Kidney (tissue), 14 donors: ENCODE results near the gene TMPRSS3. TPM values are rescaled to one million over a fixed set of nuclear protein-coding genes. Genes with fewer than 3 reads are reported as not detected.

ENCODE experiments used
- DNase-seq, 5 donors: peaks; one replicate each; pipeline ENCODE4 v3.0.0-alpha.2; 2013 to 2020
- FAIRE-seq: peaks from 2 replicates; lab custom pipeline; 2012; peaks lifted over from hg19 to GRCh38; lab: Jason Lieb, UNC
- H3K27ac ChIP-seq, 2 donors: one replicate each; pipeline ENCODE4 v1.7.0; 2013; ENCODE audit warnings: low read depth in 2 of 2, low read length in 2 of 2, inconsistent platforms in 1 of 2
- H3K27me3 ChIP-seq: one replicate; pipeline ENCODE4 v1.7.1; 2013; ENCODE audit warnings: low read length, inconsistent platforms; ENCODE audit not compliant: control insufficient read depth, insufficient read depth
- H3K36me3 ChIP-seq, 3 donors: one replicate each; pipeline versions ENCODE4 v1.7.0 to v1.7.1; 2013; ENCODE audit warnings: low read length in 3 of 3, control low read depth in 1 of 3, inconsistent platforms in 1 of 3; ENCODE audit not compliant: insufficient read depth in 3 of 3, control insufficient read depth in 2 of 3
- H3K4me1 ChIP-seq, 3 donors: one replicate each; pipeline versions ENCODE4 v1.7.0 to v1.7.1; 2013; ENCODE audit warnings: low read length in 3 of 3, inconsistent platforms in 1 of 3, low read depth in 1 of 3; ENCODE audit not compliant: control insufficient read depth in 2 of 3, insufficient read depth in 2 of 3
- H3K4me3 ChIP-seq, 3 donors: one replicate each; pipeline versions ENCODE4 v1.7.0 to v1.8.1; 2013; ENCODE audit warnings: low read length in 3 of 3, control low read depth in 1 of 3, inconsistent platforms in 1 of 3
- H3K9ac ChIP-seq, 3 donors: one replicate each; pipeline versions ENCODE4 v1.7.0 to v1.7.1; 2013; ENCODE audit warnings: low read length in 3 of 3, control low read depth in 1 of 3, inconsistent platforms in 1 of 3
- H3K9me3 ChIP-seq, 3 donors: one replicate each; pipeline versions ENCODE4 v1.7.0 to v1.7.1; 2013; ENCODE audit warnings: low read length in 3 of 3, control low read depth in 1 of 3, inconsistent platforms in 1 of 3; ENCODE audit not compliant: control insufficient read depth in 2 of 3, insufficient read depth in 1 of 3
- CTCF ChIP-seq: IDR thresholded peaks from 3 replicates; pipeline ENCODE4 v1.5.1; 2012; ENCODE audit warnings: mild to moderate bottlenecking, moderate library complexity, borderline replicate concordance; ENCODE audit not compliant: insufficient read depth; ENCODE audit errors: extremely low read depth
- intact Hi-C: fragments of 100-400 bp; cut with DNase I; formaldehyde crosslinking; loops from one replicate; pipeline ENCODE4 v1.11.1; 2022
- polyA plus RNA-seq: library from polyadenylated mRNA; stranded (reverse); fragments of 350-450 nt; fragmentation: Illumina TruSeq; extraction: RNeasy Lipid Tissue Mini Kit (QIAGEN cat#74804); gene quantifications from one replicate; pipeline ENCODE4 v1.2.3, GENCODE V29; 2014; ENCODE audit warnings: low read depth, low replicate concordance; ENCODE audit not compliant: insufficient read depth
- total RNA-seq: library from RNA; stranded (reverse); fragmentation: NEBNext Ultra II Directional; extraction: Animal tissue kit (Norgen Biotek cat#: 25700); gene quantifications from one replicate; pipeline ENCODE4 v1.2.1, GENCODE V29; 2021
- donor health status: control.
- donor health status: control.
- donor health status: control.
- donor health status: control.
- donor health status: control.
- donor health status: DM: yes; HTN: yes; CAD: no.
- donor health status: Normal renal cell carcinoma (clear cell type).

The TMPRSS3 gene
- total and polyA plus RNA-seq, 2 donors from 2014 or later = 3.0 to 15.4 TPM

- no peak for FAIRE-seq
- intact Hi-C loops = loop anchor here (10.0 kb wide), 1 partner anchor 131 kb away; no protein-coding TSS in a partner anchor
These were observed 19.9 kb downstream of the TMPRSS3 start for GRCh38 chr21:42375966-42376337.

GRCh38 chr21:42375506-42375905 is 20.3 kb downstream of the TMPRSS3 start:
- Histone ChIP-seq H3K4me1 (no peaks in the 10 kb centered on the region), H3K4me3 (no peak overlapping the region), H3K9me3 (no peaks in the 10 kb centered on the region), H3K36me3 (no peaks in the 10 kb centered on the region), H3K9ac (no peak overlapping the region), H3K27ac (no peak overlapping the region), H3K27me3 (no peaks in the 10 kb centered on the region)
- FAIRE-seq (no peak), DNase-seq (peak in 1 of 5 donors; percentile 58)
- intact Hi-C loops = loop anchor here (10.0 kb wide), 1 partner anchor 131 kb away; no protein-coding TSS in a partner anchor
- TF ChIP-seq CTCF = no peak

More at GRCh38 chr21:42375966-42376337, 19.9 kb downstream of the TMPRSS3 start:
- H3K27ac ChIP-seq = no peak overlapping the region
- no peak for TF ChIP-seq CTCF
- no peaks in the 10 kb centered on the region for H3K27me3 ChIP-seq
- no peak overlapping the region for H3K4me3 ChIP-seq
- peak in 1 of 5 donors; percentile 45 for DNase-seq
- no peaks in the 10 kb centered on the region for H3K9me3 ChIP-seq
- no peaks in the 10 kb centered on the region for H3K4me1 ChIP-seq
- H3K36me3 ChIP-seq = no peaks in the 10 kb centered on the region
- no peak overlapping the region for H3K9ac ChIP-seq

- Histone ChIP-seq H3K27ac (no peak overlapping the region), H3K4me3 (no peak overlapping the region), H3K4me1 (no peaks in the 10 kb centered on the region), H3K36me3 (no peaks in the 10 kb centered on the region), H3K9me3 (no peaks in the 10 kb centered on the region), H3K27me3 (no peaks in the 10 kb centered on the region), H3K9ac (no peak overlapping the region)
- DNase-seq (peak in 2 of 5 donors; percentile 62 to 66), FAIRE-seq (no peak)
- TF ChIP-seq CTCF = no peak
- intact Hi-C loops = loop anchor here (10.0 kb wide), 1 partner anchor 130 kb away; no protein-coding TSS in a partner anchor
These were observed 20.9 kb downstream of the TMPRSS3 start for GRCh38 chr21:42374864-42375499.

DNA sequence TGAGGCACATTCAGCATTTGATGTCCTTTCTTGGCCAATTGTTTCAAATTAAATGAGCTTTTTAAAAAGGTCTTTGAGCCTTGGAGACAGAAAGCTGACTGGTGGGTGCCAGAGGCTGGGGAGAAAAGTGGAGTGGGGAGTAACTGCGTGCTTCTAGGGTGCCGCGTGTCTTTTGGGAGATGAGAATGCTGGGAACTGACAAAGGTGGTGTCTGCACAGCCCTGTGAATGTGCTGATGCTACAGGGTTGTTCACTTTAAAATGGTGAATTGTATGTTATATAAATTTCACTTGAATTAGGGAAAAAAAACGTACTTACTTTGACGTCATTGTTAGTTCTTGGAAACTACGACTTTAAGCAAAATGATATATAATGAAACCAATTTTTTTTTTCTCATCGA is 21.4 kb downstream of the TMPRSS3 start:
- FAIRE-seq (no peak), DNase-seq (no peak)
- no peaks in the 10 kb centered on the region for H3K27me3 ChIP-seq
- no peaks in the 10 kb centered on the region for H3K36me3 ChIP-seq
- intact Hi-C loops = loop anchor here (10.0 kb wide), 1 partner anchor 130 kb away; no protein-coding TSS in a partner anchor
- no peak for TF ChIP-seq CTCF
- no peak overlapping the region for H3K4me3 ChIP-seq
- H3K4me1 ChIP-seq = no peaks in the 10 kb centered on the region
- H3K9me3 ChIP-seq = no peaks in the 10 kb centered on the region
- H3K9ac ChIP-seq = no peak overlapping the region
- H3K27ac ChIP-seq = no peak overlapping the region
